AG04450 (cell line): ENCODE data around the gene SPATC1L. TPM values are rescaled to one million over a fixed set of nuclear protein-coding genes. Genes with fewer than 3 reads are reported as not detected.

Experiments
- CTCF ChIA-PET: fragments of 300-600, 350-600 bp; formaldehyde crosslinking; extraction: SDS; loops from one replicate; lab custom pipeline; 2022; ENCODE audit warnings: antibody characterized with exemption, inconsistent platforms; lab: Charles Lee
- POLR2A ChIA-PET: fragments of 350-600 bp; formaldehyde crosslinking; extraction: SDS; loops from one replicate; lab custom pipeline; 2021; ENCODE audit warnings: antibody characterized with exemption, inconsistent platforms; lab: Yijun Ruan, JAX
- DNase-seq: peaks from one replicate; pipeline ENCODE4 v3.0.0-alpha.2; 2011; ENCODE audit warnings: low read depth, low spot score
- H3K27ac ChIP-seq: one replicate; pipeline ENCODE4 v1.5.1; 2012; ENCODE audit warnings: low read depth, low read length, control low read depth
- H3K27me3 ChIP-seq: one replicate; pipeline ENCODE4 v1.6.0; 2012; ENCODE audit warnings: low read length; ENCODE audit not compliant: control insufficient read depth, insufficient read depth
- H3K4me3 ChIP-seq: 2 replicates; pipeline ENCODE4 v1.5.1; 2011; ENCODE audit warnings: mild to moderate bottlenecking, low read depth, low read length, control low read depth
- H3K9me3 ChIP-seq: 2 replicates; pipeline ENCODE4 v1.5.1; 2012; ENCODE audit warnings: low read length; ENCODE audit not compliant: control insufficient read depth, insufficient read depth
- polyA plus RNA-seq: library from polyadenylated mRNA; depleted of rRNA; stranded (reverse); fragments of >200 nt; gene quantifications from 2 replicates; pipeline ENCODE4 v1.2.3, GENCODE V29; 2011; rRNA removed
- TF ChIP-seq, protein P1 (sequence below): IDR thresholded peaks from 2 replicates; pipeline ENCODE4 v1.5.1; 2011; ENCODE audit warnings: low read depth, low read length, control low read depth, inconsistent platforms

The SPATC1L gene
- polyA plus RNA-seq, 1 experiment: 1.6 TPM

DNA sequence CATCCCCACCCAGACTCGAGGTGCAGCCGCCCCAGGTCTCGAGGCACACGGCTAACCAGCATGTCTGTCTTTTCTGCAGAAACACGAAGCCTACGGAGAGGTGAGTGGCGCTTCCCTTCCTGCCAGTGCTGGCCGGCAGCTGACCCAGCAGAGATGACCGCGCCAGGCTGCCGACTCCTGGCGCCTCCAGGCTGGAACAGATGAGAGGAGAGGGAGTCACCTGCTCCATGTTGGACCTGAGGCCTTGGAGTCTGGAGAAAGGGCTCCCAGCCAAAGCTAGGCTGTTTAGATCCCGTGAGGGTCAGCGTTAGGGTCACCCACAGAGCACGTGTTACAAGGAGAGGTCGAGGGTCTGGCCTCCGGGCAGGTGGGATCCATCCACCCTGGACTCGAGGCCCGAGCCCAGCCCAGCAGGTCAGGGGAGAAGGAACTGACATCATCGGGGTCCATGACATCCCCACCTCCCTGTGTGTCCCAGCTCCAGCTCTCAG lies 71.5 kb downstream of the SPATC1L start:
- no peak for DNase-seq
- ChIA-PET CTCF (no interaction called here), POLR2A (no interaction called here)
- Histone ChIP-seq H3K9me3 (peaks cover 26% of the 10 kb centered on the region), H3K4me3 (no peak overlapping the region), H3K27ac (no peak overlapping the region), H3K27me3 (no peaks in the 10 kb centered on the region)
- TF ChIP-seq, protein P1, sequence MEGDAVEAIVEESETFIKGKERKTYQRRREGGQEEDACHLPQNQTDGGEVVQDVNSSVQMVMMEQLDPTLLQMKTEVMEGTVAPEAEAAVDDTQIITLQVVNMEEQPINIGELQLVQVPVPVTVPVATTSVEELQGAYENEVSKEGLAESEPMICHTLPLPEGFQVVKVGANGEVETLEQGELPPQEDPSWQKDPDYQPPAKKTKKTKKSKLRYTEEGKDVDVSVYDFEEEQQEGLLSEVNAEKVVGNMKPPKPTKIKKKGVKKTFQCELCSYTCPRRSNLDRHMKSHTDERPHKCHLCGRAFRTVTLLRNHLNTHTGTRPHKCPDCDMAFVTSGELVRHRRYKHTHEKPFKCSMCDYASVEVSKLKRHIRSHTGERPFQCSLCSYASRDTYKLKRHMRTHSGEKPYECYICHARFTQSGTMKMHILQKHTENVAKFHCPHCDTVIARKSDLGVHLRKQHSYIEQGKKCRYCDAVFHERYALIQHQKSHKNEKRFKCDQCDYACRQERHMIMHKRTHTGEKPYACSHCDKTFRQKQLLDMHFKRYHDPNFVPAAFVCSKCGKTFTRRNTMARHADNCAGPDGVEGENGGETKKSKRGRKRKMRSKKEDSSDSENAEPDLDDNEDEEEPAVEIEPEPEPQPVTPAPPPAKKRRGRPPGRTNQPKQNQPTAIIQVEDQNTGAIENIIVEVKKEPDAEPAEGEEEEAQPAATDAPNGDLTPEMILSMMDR: no peak

DNA sequence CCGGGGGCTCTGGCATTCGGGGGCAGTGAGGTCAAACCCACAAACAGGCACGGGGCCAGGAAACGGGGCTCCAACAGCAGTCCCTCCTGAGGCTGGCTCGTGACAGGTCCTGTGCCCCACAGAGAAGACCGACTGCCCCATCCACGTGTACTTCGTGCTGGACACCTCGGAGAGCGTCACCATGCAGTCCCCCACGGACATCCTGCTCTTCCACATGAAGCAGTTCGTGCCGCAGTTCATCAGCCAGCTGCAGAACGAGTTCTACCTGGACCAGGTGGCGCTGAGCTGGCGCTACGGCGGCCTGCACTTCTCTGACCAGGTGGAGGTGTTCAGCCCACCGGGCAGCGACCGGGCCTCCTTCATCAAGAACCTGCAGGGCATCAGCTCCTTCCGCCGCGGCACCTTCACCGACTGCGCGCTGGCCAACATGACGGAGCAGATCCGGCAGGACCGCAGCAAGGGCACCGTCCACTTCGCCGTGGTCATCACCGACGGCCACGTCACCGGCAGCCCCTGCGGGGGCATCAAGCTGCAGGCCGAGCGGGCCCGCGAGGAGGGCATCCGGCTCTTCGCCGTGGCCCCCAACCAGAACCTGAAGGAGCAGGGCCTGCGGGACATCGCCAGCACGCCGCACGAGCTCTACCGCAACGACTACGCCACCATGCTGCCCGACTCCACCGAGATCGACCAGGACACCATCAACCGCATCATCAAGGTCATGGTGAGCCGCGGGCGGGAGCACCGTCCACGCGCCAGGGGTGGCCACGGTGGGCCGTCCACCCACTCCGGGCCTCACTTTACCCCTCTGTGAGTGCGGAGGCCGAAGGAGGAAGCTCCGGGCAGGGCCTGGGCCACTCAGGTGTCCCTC lies 72.2 kb downstream of the SPATC1L start:
- H3K27me3 ChIP-seq: no peaks in the 10 kb centered on the region
- ChIA-PET POLR2A (no interaction called here), CTCF (interaction anchor here (0.6 kb wide), 1 partner anchor 1807 kb away, joined by 3 read pairs; no protein-coding TSS in a partner anchor)
- peaks cover 26% of the 10 kb centered on the region for H3K9me3 ChIP-seq
- H3K27ac ChIP-seq: no peak overlapping the region
- TF ChIP-seq, protein P1: no peak
- H3K4me3 ChIP-seq: no peak overlapping the region
- no peak for DNase-seq

DNA sequence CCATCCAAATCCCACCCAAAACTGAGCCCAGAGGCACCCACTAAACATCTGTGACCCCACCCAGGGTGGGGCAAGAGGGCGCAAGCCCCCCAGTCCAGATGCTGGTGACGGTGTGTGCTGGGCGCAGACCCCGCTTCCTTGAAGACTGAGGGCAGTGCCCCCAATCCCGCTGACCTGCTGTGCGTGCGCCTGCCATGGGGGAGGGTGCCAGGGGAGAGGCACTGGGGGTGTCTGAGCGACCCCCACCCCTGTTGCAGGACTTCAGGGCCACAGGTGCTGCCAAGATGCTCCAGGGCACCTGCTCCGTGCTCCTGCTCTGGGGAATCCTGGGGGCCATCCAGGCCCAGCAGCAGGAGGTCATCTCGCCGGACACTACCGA lies 73.1 kb downstream of the SPATC1L start:
- POLR2A ChIA-PET: no interaction called here
- H3K9me3 ChIP-seq: peaks cover 31% of the 10 kb centered on the region
- no peaks in the 10 kb centered on the region for H3K27me3 ChIP-seq
- no peak overlapping the region for H3K27ac ChIP-seq
- no peak overlapping the region for H3K4me3 ChIP-seq
- CTCF ChIA-PET: no interaction called here
- DNase-seq: no peak
- TF ChIP-seq, protein P1: no peak

Other genes starting within 250 kb of the SPATC1L start
- 493 and 591 TPM in 2 replicates for gene COL6A1, start 202.7 kb downstream of the SPATC1L start, polyA plus RNA-seq
- 454 and 676 TPM in 2 replicates for gene COL6A2, start 86.3 kb downstream of the SPATC1L start, polyA plus RNA-seq
- not detected in 2 replicates for gene FTCD, start 28.9 kb downstream of the SPATC1L start, polyA plus RNA-seq
- gene LSS, start 44.3 kb upstream of the SPATC1L start, polyA plus RNA-seq: 49.0 and 62.8 TPM in 2 replicates
- gene MCM3AP, start 101.2 kb upstream of the SPATC1L start, polyA plus RNA-seq: 41.5 and 43.7 TPM in 2 replicates
- 29.0 and 31.2 TPM in 2 replicates for gene YBEY, start 101.9 kb upstream of the SPATC1L start, polyA plus RNA-seq
- 1.2 TPM in 2 replicates for gene C21orf58, start 139.4 kb upstream of the SPATC1L start, polyA plus RNA-seq
- gene PCNT, start 139.7 kb upstream of the SPATC1L start, polyA plus RNA-seq: 8.5 and 8.8 TPM in 2 replicates